ENCODE results near the gene ERCC4. TPM values are rescaled to one million over a fixed set of nuclear protein-coding genes. Genes with fewer than 3 reads are reported as not detected.

The ERCC4 gene
- total and polyA plus RNA-seq, 2 experiments from 2014 or later, result 7.5 to 20.1 TPM

DNA sequence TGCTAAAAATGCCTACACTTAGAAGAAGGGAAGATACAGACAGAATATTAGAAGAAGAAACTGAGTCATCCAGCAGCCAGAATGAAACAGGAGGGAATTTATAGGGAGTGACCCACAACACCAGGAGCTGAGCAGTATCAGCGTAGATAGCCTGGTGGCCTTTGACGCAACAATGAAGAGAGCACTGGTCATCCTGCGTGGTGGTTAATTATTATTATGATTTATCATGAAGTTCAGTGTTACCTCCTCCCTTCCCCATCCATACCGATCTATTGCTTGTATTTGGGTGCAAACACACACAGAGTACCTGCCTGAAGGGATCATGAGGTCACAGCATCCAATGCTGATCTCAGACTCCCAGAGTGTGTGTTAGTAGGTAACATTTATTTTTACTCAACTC, 38.5 kb downstream of the ERCC4 start:
- Histone ChIP-seq H3K4me1 (ENCODE audit: insufficient read depth) (peaks cover 18% of the 10 kb centered on the region), H3K9ac (no peak overlapping the region), H3K9me3 (ENCODE audit: low read depth) (no peaks in the 10 kb centered on the region), H3K4me3 (peak overlapping the region; percentile 77), H3K4me2 (ENCODE audit: unreplicated experiment) (peak overlapping the region; percentile 98), H3K27ac (no peak overlapping the region; the same call in 1 of the 2 replicates), H3K36me3 (ENCODE audit: low read depth) (no peaks in the 10 kb centered on the region), H3K79me2 (ENCODE audit: insufficient read depth) (no peaks in the 10 kb centered on the region), H3K9me2 (ENCODE audit: insufficient read depth) (no peaks in the 10 kb centered on the region), H3K27me3 (replicated peaks; ENCODE audit: insufficient read depth) (no peaks in the 10 kb centered on the region), H3F3A (ENCODE audit: insufficient read depth) (peaks cover 34% of the 10 kb centered on the region), H4K20me1 (ENCODE audit: insufficient read depth) (no peaks in the 10 kb centered on the region), H2AFZ (no peak overlapping the region)
- DNase-seq, result no peak
- in situ Hi-C loops (cut with MboI), result no loop called here
- WGBS, 2 experiments (ENCODE audit: low coverage in 1 of 2, low lambda C conversion rate in 2 of 2, missing lambda C conversion rate in 2 of 2), result 96 to 100% methylated on average over 4 of the region's 4 CpGs
- no peak for TF ChIP-seq EZH2 (IDR thresholded peaks at IDR 0.05; ENCODE audit: insufficient read depth, poor library complexity, severe bottlenecking)
- no peak for TF ChIP-seq EZH2phosphoT487 (IDR thresholded peaks at IDR 0.05; ENCODE audit: insufficient read depth, low read depth)

DNA sequence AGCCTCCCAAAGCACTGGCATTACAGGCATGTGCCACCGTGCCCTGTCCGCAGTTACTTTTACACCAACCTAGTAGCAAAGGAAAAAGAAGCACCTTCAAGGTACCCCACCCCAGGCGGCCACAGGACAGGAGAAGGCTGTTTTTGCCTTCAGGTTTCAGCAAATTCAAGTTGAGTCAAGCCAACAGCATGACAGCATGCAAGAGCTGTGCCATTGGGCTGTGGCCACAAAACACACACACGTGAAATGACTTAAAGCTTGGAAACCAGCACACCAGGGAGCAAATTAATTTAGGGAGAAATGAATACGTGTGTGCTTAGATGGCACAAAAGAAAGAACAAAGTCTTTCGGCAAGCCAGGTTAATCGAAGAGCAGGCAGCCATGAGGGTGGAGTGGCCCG, 39.7 kb downstream of the ERCC4 start:
- H3K4me3 ChIP-seq, result no peak overlapping the region
- no peaks in the 10 kb centered on the region for H3K36me3 ChIP-seq (ENCODE audit: low read depth)
- no peak for DNase-seq
- no peaks in the 10 kb centered on the region for H3K9me3 ChIP-seq (ENCODE audit: low read depth)
- H3F3A ChIP-seq (ENCODE audit: insufficient read depth), result peaks cover 34% of the 10 kb centered on the region
- no peak overlapping the region for H3K4me2 ChIP-seq (ENCODE audit: unreplicated experiment)
- no peak for TF ChIP-seq EZH2 (IDR thresholded peaks at IDR 0.05; ENCODE audit: insufficient read depth, poor library complexity, severe bottlenecking)
- TF ChIP-seq EZH2phosphoT487 (IDR thresholded peaks at IDR 0.05; ENCODE audit: insufficient read depth, low read depth), result no peak
- no peaks in the 10 kb centered on the region for H3K27me3 ChIP-seq (replicated peaks; ENCODE audit: insufficient read depth)
- no peaks in the 10 kb centered on the region for H4K20me1 ChIP-seq (ENCODE audit: insufficient read depth)
- no peaks in the 10 kb centered on the region for H3K79me2 ChIP-seq (ENCODE audit: insufficient read depth)
- 88 to 92% methylated on average over 8 of the region's 8 CpGs for WGBS, 2 experiments (ENCODE audit: low coverage in 1 of 2, low lambda C conversion rate in 2 of 2, missing lambda C conversion rate in 2 of 2)
- peaks cover 18% of the 10 kb centered on the region for H3K4me1 ChIP-seq (ENCODE audit: insufficient read depth)
- no peaks in the 10 kb centered on the region for H3K9me2 ChIP-seq (ENCODE audit: insufficient read depth)
- H2AFZ ChIP-seq, result no peak overlapping the region
- in situ Hi-C loops (cut with MboI), result no loop called here
- H3K9ac ChIP-seq, result no peak overlapping the region
- H3K27ac ChIP-seq, result no peak overlapping the region

DNA sequence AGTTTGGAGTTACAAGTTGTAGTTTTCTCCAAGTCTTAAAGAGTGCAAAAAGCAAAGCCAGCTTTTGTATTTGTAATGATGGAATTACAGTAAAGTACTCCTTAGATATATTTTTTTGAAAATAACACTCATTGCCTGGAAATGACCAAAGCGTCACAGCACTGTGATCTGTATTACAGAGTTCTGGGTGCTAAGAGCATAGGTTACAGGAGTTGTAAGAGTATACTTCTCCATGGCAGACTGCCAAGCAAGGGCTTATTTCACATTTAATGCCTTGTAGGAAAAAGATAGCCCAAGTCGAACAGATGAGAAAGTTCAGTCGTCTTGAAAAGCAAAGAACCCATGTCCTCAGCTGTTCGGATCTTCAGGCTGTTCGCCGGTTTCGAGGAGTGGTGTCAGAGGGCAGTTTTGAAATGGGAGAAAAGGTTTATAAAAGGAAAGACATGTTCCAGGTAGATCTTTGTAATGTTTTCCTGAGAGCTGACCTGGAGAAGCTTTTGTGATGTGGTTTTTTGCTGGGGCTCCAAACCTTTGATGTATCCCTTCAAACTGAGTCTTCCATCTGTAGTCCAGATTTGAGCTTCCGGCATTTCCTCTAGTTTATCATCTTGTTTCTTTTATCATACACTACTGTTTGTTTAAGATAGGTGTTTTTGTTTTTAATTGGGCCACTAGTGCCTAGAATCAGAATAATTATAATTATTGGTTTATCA, 41.3 kb downstream of the ERCC4 start:
- Histone ChIP-seq H3K27ac (no peak overlapping the region), H3K9ac (no peak overlapping the region), H3K9me3 (ENCODE audit: low read depth) (no peaks in the 10 kb centered on the region), H3K4me2 (ENCODE audit: unreplicated experiment) (no peak overlapping the region), H4K20me1 (ENCODE audit: insufficient read depth) (no peaks in the 10 kb centered on the region), H3K4me3 (no peak overlapping the region), H3K4me1 (ENCODE audit: insufficient read depth) (peaks cover 14% of the 10 kb centered on the region), H3K9me2 (ENCODE audit: insufficient read depth) (no peaks in the 10 kb centered on the region), H3K27me3 (replicated peaks; ENCODE audit: insufficient read depth) (no peaks in the 10 kb centered on the region), H3F3A (ENCODE audit: insufficient read depth) (peaks cover 24% of the 10 kb centered on the region), H2AFZ (peak overlapping the region; percentile 22; the same call in 1 of the 2 replicates), H3K79me2 (ENCODE audit: insufficient read depth) (no peaks in the 10 kb centered on the region), H3K36me3 (ENCODE audit: low read depth) (no peaks in the 10 kb centered on the region)
- in situ Hi-C loops (cut with MboI), result no loop called here
- WGBS, 2 experiments (ENCODE audit: low coverage in 1 of 2, low lambda C conversion rate in 2 of 2, missing lambda C conversion rate in 2 of 2), result 65 to 67% methylated on average over 8 of the region's 8 CpGs
- DNase-seq, result peak; percentile 7
- TF ChIP-seq EZH2phosphoT487 (IDR thresholded peaks at IDR 0.05; ENCODE audit: insufficient read depth, low read depth) (no peak), EZH2 (IDR thresholded peaks at IDR 0.05; ENCODE audit: insufficient read depth, poor library complexity, severe bottlenecking) (no peak)

DNA sequence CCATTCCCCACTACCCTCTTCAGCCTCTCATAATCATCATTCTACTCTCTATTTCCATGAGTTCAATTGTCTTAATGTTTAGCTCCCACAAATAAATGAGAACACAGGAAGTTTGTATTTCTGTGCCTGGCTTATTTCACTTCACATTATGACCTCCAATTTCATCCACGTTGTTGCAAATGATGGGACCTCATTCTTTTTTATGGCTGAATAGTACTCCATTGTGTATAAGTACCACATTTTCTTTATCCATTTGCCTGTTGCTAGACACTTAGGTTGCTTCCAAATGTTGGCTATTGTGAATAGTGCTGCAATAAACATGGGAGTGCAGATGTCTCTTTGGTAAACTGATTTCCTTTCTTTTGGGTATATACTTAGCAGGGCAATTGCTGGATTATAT, 42.3 kb downstream of the ERCC4 start:
- in situ Hi-C loops (cut with MboI), result no loop called here

More for the DNA sequence above, 42.3 kb downstream of the ERCC4 start:
- Histone ChIP-seq H3K27ac (no peak overlapping the region), H3K4me2 (ENCODE audit: unreplicated experiment) (no peak overlapping the region), H3K79me2 (ENCODE audit: insufficient read depth) (no peaks in the 10 kb centered on the region), H3K27me3 (replicated peaks; ENCODE audit: insufficient read depth) (no peaks in the 10 kb centered on the region), H3K4me1 (ENCODE audit: insufficient read depth) (peaks cover 11% of the 10 kb centered on the region), H4K20me1 (ENCODE audit: insufficient read depth) (no peaks in the 10 kb centered on the region), H2AFZ (no peak overlapping the region), H3K4me3 (no peak overlapping the region), H3F3A (ENCODE audit: insufficient read depth) (peaks cover 14% of the 10 kb centered on the region), H3K36me3 (ENCODE audit: low read depth) (no peaks in the 10 kb centered on the region), H3K9ac (no peak overlapping the region), H3K9me2 (ENCODE audit: insufficient read depth) (no peaks in the 10 kb centered on the region), H3K9me3 (ENCODE audit: low read depth) (no peaks in the 10 kb centered on the region)
- TF ChIP-seq EZH2 (IDR thresholded peaks at IDR 0.05; ENCODE audit: insufficient read depth, poor library complexity, severe bottlenecking), result no peak
- TF ChIP-seq EZH2phosphoT487 (IDR thresholded peaks at IDR 0.05; ENCODE audit: insufficient read depth, low read depth), result no peak
- DNase-seq, result no peak
- WGBS, 2 experiments (ENCODE audit: low coverage in 1 of 2, low lambda C conversion rate in 2 of 2, missing lambda C conversion rate in 2 of 2), result 94 to 96% methylated on average over 1 of the region's 1 CpG
